Ovary (tissue), 3 donors: ENCODE results near the gene KAT5.

Experiments
- CTCF ChIP-seq, 3 donors: fragments of 450-650 bp in 2 of 3; fragments of 200-600 bp in 1 of 3; IDR thresholded peaks; one replicate each; pipeline versions ENCODE4 v1.5.1 to v1.8.0; 2016 to 2022; ENCODE audit warnings: antibody characterized with exemption in 3 of 3, mild to moderate bottlenecking in 1 of 3
- EP300 ChIP-seq: sonication (generic); formaldehyde crosslinking; IDR thresholded peaks from one replicate; pipeline ENCODE4 v1.6.1; 2017; ENCODE audit warnings: antibody characterized with exemption
- POLR2A ChIP-seq: fragments of 450-650 bp; IDR thresholded peaks from one replicate; pipeline ENCODE4 v1.6.1; 2017; ENCODE audit warnings: antibody characterized with exemption, mild to moderate bottlenecking, moderate library complexity
- donor health status: DM: no; HTN: no; CAD: no.

DNA sequence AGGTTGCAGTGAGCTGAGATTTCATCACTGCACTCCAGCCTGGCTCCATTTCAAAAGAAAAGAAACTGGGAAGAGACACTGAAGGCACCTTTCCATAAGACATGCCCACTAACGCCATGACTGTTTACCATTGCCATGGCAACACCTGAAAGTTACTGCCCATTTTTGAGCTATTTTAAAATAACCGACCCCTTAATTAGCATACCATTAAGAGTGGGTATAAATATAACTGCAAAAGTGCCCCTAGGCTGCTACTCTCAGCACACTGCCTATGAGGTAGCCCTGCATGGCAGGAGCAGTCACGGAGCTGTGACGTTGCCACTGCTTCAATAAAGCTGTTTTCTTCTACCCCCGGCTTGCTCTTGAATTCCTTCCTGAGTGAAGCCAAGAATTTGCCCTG lies 18.4 kb downstream of the KAT5 start:
- TF ChIP-seq CTCF (IDR thresholded peaks at IDR 0.05) (no peak), POLR2A (no peak), EP300 (no peak)
